GM19468 (cell line): ENCODE measurements around the gene CCDC154.
"Not testable (repeated sequence)": the region's sequence is repeated elsewhere in the genome, so short reads cannot be mapped to it uniquely, and the experiment has no call there.

Source experiments
- ATAC-seq: cut with Tn5 transposase; IDR thresholded peaks from one replicate; pipeline ENCODE4 v1.9.1; 2021; ENCODE audit warnings: mild to moderate bottlenecking, moderate library complexity, moderate number of reproducible peaks; ENCODE audit not compliant: unreplicated experiment; ENCODE audit errors: extremely low read depth

Gene CCDC154

GRCh38 chr16:1474082-1474795 lies 29.9 kb upstream of the CCDC154 start:
- no peak for ATAC-seq

GRCh38 chr16:1472974-1473373 lies 28.6 kb upstream of the CCDC154 start:
- no peak for ATAC-seq

GRCh38 chr16:1471569-1472194 lies 27.3 kb upstream of the CCDC154 start:
- no peak for ATAC-seq

GRCh38 chr16:1470481-1471251 lies 26.3 kb upstream of the CCDC154 start:
- no peak for ATAC-seq

- no peak for ATAC-seq
Observed at GRCh38 chr16:1469693-1470201, 25.4 kb upstream of the CCDC154 start.

GRCh38 chr16:1469141-1469540 lies 24.8 kb upstream of the CCDC154 start:
- ATAC-seq, result not testable (repeated sequence)

- ATAC-seq, result no peak
Observed at GRCh38 chr16:1468426-1468810, 24.1 kb upstream of the CCDC154 start.

GRCh38 chr16:1466968-1467521 lies 22.7 kb upstream of the CCDC154 start:
- ATAC-seq, result no peak

GRCh38 chr16:1466054-1466453 lies 21.7 kb upstream of the CCDC154 start:
- ATAC-seq, result no peak

GRCh38 chr16:1465567-1465915 lies 21.2 kb upstream of the CCDC154 start:
- no peak for ATAC-seq

GRCh38 chr16:1464894-1465566 lies 20.7 kb upstream of the CCDC154 start:
- no peak for ATAC-seq

GRCh38 chr16:1464196-1464893 lies 20.0 kb upstream of the CCDC154 start:
- ATAC-seq, result no peak

GRCh38 chr16:1461146-1461545 lies 16.8 kb upstream of the CCDC154 start:
- no peak for ATAC-seq

- no peak for ATAC-seq
Observed at GRCh38 chr16:1460602-1461138, 16.3 kb upstream of the CCDC154 start.

- no peak for ATAC-seq
Observed at GRCh38 chr16:1459967-1460366, 15.6 kb upstream of the CCDC154 start.

- no peak for ATAC-seq
Observed at GRCh38 chr16:1458977-1459341, 14.6 kb upstream of the CCDC154 start.

GRCh38 chr16:1458336-1458976 lies 14.1 kb upstream of the CCDC154 start:
- ATAC-seq, result no peak

GRCh38 chr16:1457489-1458245 lies 13.3 kb upstream of the CCDC154 start:
- ATAC-seq, result no peak
